PFSK-1 (cell line): Measurements from ENCODE around the gene PNKD.

Experiments used
- FOXP2 ChIP-seq: optimal IDR thresholded peaks from 2 replicates; pipeline ENCODE3; 2011; ENCODE audit warnings: borderline replicate concordance, control low read depth, inconsistent platforms; ENCODE audit not compliant: insufficient read depth; ENCODE audit errors: extremely low read length, extremely low read depth
- POLR2AphosphoS5 ChIP-seq: IDR thresholded peaks from 2 replicates; pipeline ENCODE4 v1.6.1; 2012; ENCODE audit warnings: low read depth, mild to moderate bottlenecking, control low read depth, low read length, moderate library complexity
- REST ChIP-seq, 2 experiments: IDR thresholded peaks; 2 replicates each; pipeline versions ENCODE4 v1.6.1 to v1.8.0; 2011 to 2012; ENCODE audit warnings: low read depth in 2 of 2, low read length in 2 of 2, control low read depth in 1 of 2, inconsistent platforms in 1 of 2, mild to moderate bottlenecking in 1 of 2, moderate library complexity in 1 of 2; ENCODE audit not compliant: insufficient read depth in 1 of 2
- SIN3A ChIP-seq: IDR thresholded peaks from 2 replicates; pipeline ENCODE4 v1.6.1; 2012; ENCODE audit warnings: mild to moderate bottlenecking, low read length, moderate library complexity, borderline replicate concordance; ENCODE audit not compliant: insufficient read depth
- TAF1 ChIP-seq: IDR thresholded peaks from 2 replicates; pipeline ENCODE4 v1.6.1; 2012; ENCODE audit warnings: low read length, control low read depth, borderline replicate concordance; ENCODE audit not compliant: insufficient read depth

GRCh38 chr2:218334531-218334930 lies 64.2 kb downstream of the PNKD start:
- TF ChIP-seq REST (IDR thresholded peaks at IDR 0.05; ENCODE audit: insufficient read depth in 1 of 2, low read depth in 2 of 2, low read length in 2 of 2), result no peak
- TF ChIP-seq SIN3A, result no peak
- TF ChIP-seq POLR2AphosphoS5, result no peak
- no peak for TF ChIP-seq FOXP2
- TF ChIP-seq TAF1, result no peak
